Panc1 (cell line): ENCODE data around the gene PABPN1.

Experiments used
- POLR2AphosphoS5 ChIP-seq: IDR thresholded peaks from 2 replicates; pipeline ENCODE4 v1.6.1; 2012; ENCODE audit warnings: mild to moderate bottlenecking, low read depth, low read length, moderate library complexity
- SIN3A ChIP-seq: IDR thresholded peaks from 2 replicates; pipeline ENCODE4 v1.6.1; 2012; ENCODE audit warnings: low read depth, mild to moderate bottlenecking, low read length, moderate library complexity, borderline replicate concordance; ENCODE audit not compliant: insufficient read depth
- TF ChIP-seq, protein P1 (sequence below), 2 experiments: IDR thresholded peaks; 2 replicates each; pipeline ENCODE4 v1.6.1; 2011 to 2012; ENCODE audit warnings: low read depth in 2 of 2, control low read depth in 1 of 2, low read length in 1 of 2, mild to moderate bottlenecking in 1 of 2, moderate library complexity in 1 of 2; ENCODE audit not compliant: insufficient read depth in 1 of 2
- TF ChIP-seq, protein P2 (sequence below): fragments of 450-650 bp; IDR thresholded peaks from 2 replicates; pipeline ENCODE4 v1.5.1; 2017; ENCODE audit warnings: mild to moderate bottlenecking

DNA sequence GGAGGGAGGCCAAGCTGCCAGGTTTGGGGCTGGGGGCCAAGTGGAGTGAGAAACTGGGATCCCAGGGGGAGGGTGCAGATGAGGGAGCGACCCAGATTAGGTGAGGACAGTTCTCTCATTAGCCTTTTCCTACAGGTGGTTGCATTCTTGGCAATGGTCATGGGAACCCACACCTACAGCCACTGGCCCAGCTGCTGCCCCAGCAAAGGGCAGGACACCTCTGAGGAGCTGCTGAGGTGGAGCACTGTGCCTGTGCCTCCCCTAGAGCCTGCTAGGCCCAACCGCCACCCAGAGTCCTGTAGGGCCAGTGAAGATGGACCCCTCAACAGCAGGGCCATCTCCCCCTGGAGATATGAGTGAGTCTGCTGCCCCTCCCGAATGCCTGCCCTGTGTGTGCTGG, 51.8 kb downstream of the PABPN1 start:
- TF ChIP-seq, protein P1, sequence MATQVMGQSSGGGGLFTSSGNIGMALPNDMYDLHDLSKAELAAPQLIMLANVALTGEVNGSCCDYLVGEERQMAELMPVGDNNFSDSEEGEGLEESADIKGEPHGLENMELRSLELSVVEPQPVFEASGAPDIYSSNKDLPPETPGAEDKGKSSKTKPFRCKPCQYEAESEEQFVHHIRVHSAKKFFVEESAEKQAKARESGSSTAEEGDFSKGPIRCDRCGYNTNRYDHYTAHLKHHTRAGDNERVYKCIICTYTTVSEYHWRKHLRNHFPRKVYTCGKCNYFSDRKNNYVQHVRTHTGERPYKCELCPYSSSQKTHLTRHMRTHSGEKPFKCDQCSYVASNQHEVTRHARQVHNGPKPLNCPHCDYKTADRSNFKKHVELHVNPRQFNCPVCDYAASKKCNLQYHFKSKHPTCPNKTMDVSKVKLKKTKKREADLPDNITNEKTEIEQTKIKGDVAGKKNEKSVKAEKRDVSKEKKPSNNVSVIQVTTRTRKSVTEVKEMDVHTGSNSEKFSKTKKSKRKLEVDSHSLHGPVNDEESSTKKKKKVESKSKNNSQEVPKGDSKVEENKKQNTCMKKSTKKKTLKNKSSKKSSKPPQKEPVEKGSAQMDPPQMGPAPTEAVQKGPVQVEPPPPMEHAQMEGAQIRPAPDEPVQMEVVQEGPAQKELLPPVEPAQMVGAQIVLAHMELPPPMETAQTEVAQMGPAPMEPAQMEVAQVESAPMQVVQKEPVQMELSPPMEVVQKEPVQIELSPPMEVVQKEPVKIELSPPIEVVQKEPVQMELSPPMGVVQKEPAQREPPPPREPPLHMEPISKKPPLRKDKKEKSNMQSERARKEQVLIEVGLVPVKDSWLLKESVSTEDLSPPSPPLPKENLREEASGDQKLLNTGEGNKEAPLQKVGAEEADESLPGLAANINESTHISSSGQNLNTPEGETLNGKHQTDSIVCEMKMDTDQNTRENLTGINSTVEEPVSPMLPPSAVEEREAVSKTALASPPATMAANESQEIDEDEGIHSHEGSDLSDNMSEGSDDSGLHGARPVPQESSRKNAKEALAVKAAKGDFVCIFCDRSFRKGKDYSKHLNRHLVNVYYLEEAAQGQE (IDR thresholded peaks at IDR 0.05; ENCODE audit: insufficient read depth in 1 of 2, low read depth in 2 of 2, low read length in 1 of 2) = no peak
- TF ChIP-seq, protein P2, sequence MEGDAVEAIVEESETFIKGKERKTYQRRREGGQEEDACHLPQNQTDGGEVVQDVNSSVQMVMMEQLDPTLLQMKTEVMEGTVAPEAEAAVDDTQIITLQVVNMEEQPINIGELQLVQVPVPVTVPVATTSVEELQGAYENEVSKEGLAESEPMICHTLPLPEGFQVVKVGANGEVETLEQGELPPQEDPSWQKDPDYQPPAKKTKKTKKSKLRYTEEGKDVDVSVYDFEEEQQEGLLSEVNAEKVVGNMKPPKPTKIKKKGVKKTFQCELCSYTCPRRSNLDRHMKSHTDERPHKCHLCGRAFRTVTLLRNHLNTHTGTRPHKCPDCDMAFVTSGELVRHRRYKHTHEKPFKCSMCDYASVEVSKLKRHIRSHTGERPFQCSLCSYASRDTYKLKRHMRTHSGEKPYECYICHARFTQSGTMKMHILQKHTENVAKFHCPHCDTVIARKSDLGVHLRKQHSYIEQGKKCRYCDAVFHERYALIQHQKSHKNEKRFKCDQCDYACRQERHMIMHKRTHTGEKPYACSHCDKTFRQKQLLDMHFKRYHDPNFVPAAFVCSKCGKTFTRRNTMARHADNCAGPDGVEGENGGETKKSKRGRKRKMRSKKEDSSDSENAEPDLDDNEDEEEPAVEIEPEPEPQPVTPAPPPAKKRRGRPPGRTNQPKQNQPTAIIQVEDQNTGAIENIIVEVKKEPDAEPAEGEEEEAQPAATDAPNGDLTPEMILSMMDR = no peak
- TF ChIP-seq SIN3A (no peak), POLR2AphosphoS5 (no peak)
